ENCODE measurements around the gene GSTO2.

GSTO2 gene

DNA sequence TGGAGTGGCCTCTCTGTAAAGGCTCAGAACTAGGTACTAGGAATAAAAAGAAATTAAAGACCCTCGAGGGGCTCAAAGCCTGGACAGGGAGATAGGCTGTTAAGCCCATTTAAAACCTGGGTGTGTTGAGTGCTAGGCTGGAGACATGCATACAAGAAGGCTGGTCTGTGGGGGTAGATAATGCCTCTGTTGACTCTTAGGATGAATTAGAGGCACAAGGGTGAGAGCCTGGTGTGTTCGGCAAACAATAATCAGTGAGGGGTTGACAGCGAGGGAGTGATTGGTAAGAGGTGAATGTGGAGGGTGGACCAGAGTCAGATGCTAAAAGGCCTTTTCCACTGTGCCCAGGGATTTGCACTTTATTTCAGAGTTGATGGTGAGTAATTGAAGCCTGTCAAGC, 12.7 kb downstream of the GSTO2 start:
- DNase-seq (ENCODE audit: low read depth in 3 of 3) = no peak

DNA sequence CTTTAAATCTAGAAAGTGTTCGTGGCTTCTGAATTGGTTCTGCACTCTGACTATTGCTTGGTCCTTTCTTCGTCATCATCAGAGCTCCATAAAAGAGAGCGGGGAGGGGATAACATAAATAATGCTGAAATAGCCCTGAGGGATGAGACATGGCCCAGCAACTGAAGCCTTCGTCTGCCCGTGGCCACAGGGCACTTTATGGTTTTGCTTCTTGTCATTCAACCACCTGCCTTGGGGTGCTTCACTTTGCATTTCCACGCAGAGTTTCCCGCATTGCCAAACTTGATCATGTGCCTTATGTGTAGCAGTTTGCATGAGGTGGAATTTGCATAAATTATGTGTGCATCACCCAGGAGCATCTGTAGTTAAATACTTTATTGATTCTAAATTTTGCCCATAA, 15.9 kb downstream of the GSTO2 start:
- DNase-seq (ENCODE audit: low read depth in 3 of 3) = no peak

DNA sequence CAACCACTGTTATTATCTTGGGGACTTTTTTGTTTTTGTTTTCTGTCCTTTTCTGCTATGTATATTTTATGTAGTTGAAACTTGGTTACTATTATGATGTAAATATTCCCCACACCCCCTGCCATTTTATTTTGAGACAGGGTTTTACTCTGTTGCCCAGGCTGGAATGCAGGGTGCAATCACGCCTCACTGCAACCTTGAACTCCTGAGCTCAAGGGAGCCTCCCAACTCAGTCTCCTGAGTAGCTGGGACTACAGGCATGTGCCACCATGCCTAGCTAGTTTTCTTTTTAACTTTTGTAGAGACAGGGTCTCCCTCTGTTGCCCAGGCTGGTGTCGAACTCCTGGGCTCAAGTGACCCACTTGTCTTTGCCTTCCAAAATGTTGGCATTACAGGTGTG, 18.0 kb downstream of the GSTO2 start:
- DNase-seq (ENCODE audit: low read depth in 3 of 3) = no peak

DNA sequence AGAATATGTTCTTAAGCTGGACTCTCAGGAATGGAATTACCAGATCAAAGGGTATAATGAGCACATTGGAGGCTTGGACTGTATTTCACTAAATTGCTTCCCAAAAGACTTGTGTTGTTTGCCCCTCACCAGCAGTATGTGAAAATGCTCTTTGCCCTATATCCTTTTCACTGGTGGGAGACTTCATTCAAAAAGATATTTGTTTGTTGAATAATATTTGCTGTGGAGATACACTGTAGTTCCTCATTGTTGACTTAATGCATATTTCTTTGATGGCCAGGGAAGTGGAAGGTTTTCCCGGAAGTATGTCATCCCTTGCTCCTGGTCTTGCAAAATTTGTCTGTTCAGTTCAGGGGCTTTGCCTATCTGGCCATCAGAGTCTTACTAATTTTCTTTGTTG, 19.4 kb downstream of the GSTO2 start:
- no peak for DNase-seq (ENCODE audit: low read depth in 3 of 3)

DNA sequence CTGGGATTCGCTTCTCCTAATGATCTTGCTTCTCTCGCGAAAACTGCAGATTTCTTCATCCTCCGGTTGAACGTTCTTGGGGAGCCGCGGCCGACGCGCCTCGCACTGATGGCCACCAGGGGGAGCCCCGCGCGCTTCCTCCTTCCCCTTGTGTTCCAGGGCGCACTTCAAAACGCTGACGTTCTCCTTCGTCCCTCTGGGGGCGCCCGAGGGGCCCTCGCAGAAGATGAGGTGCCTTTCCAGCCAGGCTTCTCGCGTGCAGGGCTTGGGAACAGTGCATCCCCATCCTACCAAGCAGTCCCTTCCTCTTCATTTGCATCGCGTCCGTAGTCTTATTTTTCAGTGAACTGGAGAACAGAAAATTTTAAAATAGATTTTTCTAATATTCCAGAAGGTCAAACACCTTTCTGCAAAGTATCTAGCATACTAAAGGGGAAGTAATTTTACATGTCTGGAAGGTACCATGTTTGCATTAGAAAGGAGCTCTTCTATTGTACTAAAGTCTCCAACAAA, 22.5 kb downstream of the GSTO2 start:
- peak; percentile 75 to 82 (median 80) for DNase-seq (ENCODE audit: low read depth in 3 of 3)

DNA sequence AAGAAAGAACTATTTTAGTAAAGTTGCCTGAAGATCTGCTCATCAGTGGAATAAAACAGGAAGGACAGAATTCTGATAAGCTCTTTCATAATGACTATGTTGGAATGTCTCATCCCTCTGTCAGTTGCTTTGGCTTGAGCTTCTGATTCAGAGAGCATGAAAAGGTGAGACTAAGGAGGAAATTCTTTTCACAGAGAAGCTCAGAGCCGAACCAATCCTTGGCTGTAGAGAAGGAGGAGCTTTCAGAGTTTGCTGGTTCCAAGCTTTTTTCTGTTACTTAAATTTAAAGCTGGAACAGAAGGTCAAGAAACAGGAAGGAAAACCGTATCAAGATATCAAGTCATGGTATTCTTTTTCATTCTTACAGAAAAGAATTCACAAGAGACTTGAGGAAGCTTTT, 24.0 kb downstream of the GSTO2 start:
- no peak for DNase-seq (ENCODE audit: low read depth in 3 of 3)

DNA sequence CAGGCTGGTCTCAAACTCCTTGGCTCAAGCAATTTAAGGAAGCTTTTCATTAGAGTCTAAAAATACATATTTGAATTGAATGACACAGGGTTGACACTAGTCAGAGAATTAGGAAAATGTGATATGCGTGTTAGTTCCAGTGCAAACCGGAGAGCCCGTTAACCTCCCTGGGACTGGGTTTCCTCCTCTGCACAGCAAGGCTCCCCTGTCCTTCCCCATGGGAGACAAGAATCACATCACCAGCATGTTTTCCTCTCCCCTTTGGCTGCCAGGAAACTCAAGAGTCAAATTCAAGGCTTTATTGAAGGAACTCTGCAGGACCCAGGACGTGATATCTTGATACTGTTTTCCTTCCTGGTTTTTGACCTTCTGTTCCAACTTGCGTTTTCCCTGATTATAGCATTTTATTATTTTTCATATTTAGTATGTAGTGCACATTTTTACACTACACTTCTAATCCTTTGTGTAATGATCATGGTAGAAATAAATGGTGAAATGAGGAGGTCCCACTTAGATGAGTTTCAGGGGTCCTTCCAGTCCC, 24.9 kb downstream of the GSTO2 start:
- no peak for DNase-seq (ENCODE audit: low read depth in 3 of 3)

DNA sequence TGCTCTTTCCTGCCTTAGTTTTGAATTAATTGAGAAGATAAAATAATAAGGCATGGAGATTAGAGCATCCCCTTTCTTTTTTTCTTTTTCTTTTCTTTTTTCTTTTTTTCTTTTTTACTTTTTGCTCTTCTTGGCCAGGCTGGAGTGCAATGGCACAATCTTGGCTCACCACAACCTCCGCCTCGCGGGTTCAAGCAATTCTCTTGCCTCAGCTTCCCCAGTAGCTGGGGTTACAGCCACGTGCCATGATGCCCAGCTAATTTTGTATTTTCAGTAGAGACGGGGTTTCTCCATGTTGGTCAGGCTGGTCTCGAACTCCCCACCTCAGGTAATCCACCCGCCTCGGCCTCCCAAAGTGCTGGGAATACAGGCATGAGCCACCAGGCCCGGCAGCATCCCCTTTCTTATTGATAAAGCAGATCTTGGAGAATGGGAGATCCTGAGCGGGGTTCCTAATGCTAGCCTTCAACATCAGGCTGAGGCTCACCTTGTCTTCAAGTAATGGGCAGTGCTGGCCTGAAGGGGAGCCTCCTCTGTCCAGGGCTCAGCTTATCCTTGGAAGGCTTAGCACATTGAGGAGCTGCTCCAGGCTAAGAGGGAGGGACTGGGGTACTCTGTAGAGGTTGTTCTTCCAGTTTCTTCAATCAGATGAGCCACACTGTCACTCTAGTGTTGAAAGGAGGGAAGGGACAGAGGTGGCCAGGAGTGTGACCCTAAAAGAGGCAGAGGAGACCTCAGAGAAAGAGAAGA, 27.9 kb downstream of the GSTO2 start:
- DNase-seq (ENCODE audit: low read depth in 3 of 3) = no peak

DNA sequence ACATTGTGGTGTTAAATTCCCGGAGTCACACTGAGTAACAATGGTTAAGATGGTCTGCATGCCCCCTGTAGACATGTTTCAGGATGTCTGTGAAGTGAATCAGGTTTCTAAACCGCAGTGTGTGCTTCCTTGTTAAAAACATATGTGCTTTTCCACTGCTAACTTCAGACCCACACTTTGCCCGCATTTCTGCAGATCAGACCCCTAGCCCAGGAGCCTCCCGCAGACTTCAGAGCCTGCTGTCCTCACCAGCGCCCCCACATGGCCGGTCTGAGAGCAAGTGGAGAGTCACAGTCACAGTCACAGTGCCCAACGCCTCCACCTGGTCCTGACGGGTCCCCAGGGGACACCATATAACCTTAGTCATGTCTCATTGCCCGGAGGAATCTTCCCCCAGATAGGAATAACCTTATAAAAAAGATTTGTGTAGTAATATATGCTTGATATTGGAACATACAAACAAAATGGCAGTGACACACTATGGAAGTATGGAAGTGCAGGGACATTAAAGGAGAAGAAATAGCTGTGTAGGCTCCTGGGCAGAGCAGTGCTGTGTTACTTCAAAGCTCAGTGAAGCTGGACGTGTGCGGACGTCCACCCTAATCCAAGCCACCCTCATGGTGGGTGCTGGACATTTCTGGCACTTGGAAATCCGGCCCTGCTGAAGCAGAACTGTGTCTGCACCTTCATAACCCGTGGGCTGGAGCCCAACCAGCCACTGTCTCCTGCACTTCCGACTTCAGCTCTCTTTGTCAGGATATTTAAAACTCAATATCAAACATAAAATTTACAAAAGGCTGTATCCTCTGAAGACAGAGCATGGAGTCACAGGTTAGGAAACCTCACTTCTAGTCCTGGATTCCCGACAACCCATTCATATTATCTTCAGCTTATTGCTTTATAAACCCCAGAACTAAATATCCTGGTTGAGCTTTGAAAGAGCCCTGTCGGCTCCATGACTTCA, 29.0 kb downstream of the GSTO2 start:
- no peak for DNase-seq (ENCODE audit: low read depth in 3 of 3)

DNA sequence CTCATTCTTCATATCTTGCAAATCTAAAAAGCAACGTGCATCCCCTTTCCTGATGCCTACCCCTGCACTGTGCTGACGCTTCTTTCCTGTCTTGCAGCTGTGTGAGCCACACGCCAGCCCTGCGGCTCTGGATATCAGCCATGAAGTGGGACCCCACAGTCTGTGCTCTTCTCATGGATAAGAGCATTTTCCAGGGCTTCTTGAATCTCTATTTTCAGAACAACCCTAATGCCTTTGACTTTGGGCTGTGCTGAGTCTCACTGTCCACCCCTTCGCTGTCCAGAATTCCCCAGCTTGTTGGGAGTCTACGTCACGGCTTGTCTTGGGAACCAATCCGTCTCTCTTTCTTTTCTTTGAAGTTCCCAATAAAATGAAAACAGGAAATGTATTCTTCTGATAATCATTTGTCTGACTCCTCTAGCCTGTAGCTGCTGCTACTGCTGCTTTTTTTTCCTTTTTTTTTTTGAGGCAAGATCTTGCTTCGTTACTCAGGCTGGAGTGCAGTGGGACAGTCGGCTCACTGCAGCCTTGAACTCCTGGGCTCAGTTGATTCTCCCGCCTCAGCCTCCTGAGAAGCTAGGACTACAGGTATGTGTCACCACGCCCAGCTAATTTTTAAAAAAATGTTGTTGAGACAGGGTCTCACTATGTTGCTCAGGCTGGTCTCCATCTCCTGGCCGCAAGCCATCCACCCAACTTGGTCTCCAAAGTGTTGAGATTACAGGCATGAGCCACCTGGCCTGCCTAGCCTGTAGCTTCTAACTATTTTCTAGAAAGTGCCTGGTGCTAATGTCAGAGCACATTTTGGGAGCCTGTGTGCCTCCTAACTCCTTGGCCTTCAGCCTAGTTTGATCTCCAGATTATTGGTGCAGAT, 30.3 kb downstream of the GSTO2 start:
- no peak for DNase-seq (ENCODE audit: low read depth in 3 of 3)

DNA sequence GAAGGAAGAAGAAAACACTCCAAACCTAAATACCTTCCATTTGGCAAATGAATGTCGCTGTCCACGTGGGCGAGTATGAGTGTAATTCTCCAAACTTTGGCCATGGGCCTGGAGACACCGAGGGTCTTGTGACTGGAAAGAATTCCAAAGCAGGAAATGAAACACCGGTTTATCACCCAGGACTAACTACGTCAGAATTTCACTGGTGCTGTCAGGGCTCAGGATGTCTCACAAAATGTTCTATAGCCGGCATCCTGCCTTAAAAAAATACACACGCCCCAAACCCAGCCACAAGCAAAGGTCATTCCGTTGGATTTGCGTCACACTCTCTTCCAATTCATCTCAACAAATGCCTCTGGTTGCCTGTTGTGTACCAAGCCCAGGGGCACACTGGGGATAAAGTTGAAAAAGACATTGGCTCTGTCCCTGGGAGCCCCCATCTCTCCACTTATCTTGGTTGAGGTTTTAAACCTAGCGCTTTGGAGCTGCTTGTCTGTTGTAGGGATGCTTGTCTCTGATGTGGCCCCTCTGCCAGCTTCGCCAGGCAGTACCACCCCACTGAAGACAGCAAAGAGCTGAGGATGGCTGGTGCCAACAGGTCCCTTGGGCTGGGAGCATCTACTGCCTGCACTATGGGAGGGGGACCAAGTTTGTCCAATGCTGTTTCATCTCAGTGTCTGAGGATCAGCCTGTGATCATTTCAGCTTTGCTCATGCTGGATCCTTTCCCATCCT, 31.2 kb downstream of the GSTO2 start:
- no peak for DNase-seq (ENCODE audit: low read depth in 3 of 3)

DNA sequence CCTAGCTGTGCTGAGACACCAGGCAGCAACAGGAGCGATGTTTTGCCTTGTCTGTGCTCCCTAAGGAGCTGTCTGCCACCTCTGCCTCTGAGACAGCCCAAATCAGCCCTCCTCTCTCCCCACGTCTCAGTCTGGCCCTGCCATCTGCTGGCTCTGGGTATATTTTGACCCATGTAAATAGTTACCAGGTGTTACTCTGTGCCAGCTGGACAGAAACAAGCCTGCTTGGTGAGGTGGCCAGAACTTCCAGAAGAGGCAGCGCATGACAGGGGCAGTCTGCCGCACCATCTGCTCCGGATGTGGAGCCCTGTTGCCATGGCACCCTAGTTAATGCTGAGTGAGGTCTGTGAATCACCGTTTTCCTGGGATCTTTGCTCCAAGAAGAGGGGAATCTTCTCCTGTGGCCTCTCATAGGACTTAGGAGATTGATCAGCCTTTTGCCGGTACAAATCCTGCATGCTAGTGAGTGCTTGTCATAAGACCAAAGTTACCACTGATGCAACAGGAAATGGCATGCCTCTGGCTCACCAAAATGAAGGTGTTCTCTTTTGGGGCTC, 31.8 kb downstream of the GSTO2 start:
- no peak for DNase-seq (ENCODE audit: low read depth in 3 of 3)

DNA sequence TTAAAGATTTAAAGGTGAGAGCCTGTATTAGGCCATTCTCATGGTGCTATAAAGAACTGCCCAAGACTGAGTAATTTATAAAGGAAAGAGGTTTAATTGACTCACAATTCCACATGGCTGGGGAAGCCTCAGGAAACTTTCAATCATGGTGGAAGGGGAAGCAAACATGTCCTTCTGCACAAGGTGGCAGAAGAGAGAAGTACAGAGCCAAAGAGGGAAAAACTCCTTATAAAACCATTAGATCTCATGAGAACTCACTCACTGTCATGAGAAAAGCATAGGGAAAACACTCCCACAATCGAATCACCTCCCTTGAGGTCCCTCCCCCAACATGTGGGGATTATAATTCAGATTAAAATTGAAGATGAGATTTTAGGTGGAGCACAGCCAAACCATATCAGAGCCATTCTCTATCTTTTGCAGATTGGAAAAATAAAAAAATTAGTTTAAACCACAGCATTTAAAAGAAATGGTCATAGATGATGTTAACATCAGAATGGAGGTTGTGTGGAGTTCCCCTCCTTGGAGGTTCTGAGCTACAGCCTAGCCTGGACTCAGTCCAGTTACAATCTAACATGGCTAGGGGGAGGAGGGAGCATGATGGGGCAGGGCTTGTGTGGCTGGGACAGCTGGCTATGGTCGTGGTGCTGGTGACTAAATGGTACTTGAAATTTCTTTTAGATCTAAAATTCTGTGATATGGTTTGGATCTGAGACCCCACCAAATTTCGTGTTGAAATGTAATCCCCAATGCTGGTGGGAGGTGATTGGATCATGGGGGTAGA, 33.1 kb downstream of the GSTO2 start:
- DNase-seq (ENCODE audit: low read depth in 3 of 3) = no peak

DNA sequence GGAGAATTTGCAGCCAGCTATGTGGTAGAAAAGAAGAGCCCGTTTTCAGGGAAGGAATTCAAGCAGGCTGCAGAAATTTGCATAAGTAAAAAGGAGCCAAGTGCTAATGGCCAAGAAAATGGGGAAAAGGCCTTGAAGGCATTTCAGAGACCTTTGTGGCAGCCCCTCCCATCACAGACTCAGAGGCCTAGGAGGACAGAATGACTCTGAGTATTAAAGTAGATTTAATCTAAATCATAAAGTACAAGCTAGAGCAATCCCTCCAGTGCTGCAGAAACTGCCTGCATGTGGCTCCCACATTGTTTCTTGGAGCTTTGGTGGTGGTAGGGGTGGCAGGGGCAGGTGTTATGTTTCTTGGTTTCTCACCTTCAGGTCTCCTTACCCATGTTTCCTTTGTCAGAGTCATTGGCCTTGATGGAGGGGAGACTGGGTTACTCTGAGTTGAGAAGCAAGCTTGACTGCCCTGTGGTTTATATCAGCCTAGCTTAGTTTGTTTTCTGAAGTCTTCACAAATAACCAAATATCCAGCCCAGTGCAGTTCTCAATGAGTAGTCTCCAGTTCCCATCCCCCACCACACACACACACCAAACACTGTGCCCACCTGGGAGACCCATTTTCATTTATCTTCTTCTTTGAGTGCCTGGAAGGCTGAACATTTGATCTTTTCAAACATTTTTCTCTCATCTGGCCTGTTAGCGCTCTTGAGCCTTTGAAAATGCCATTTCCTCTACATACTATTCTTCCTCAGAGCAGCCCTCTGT, 34.8 kb downstream of the GSTO2 start:
- DNase-seq (ENCODE audit: low read depth in 3 of 3) = no peak

DNA sequence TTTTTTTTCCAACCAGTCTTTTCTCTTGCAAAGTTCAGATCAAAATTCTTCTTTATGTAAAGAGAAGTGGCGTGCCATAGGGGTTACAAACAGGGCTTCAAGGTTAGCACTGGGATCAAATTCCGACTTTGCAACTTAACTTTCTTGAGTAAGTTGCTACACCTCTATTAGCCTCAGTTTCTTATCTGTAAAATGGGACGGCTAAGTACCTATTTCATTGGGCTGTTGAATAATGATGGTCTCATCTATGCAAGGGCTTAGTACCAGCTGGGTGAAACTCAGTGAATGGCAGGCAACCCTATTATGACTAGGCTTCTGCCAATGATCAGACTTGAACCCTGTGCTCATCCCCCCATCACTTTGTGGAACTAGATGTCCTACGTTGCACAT, 35.4 kb downstream of the GSTO2 start:
- DNase-seq (ENCODE audit: low read depth in 3 of 3) = no peak

DNA sequence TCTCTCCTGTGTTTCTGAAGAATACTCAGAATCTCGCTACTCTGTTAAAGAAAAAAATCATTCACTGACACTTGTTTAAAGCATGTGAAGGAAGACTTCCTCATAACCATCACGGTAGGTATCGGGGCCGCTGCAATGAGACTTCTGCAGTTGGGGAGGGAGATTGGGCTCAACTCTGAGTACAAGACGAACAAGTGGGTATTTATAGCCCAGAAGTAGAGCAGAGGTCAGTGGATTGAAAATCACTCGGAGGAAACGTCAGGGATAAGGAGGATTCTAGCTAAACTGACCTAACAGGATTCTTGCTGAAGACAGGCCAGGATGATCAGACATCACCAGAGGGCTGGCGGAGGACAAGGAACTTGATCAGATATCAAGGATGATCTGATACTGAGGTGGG, 35.9 kb downstream of the GSTO2 start:
- DNase-seq (ENCODE audit: low read depth in 3 of 3) = no peak

DNA sequence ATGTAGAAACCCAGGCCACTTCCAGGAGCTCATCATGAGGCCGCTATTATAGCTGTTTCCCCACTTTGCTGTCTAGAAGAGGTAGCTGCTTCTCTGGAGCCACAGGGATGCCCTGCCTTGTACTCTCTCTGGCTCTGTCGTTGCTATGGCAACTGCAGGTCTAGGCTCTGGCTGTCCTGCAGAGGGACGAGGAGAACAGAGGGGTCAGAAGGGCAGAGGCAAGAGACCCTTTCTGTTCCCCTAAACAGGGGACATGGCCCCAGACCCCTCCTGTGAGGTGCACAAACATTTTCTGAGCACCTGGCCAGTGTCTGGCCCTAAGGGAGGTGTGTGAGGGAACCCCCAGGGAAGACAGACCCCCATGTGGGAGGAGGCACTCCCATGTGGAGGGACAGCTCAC, 37.9 kb downstream of the GSTO2 start:
- no peak for DNase-seq (ENCODE audit: low read depth in 3 of 3)

DNA sequence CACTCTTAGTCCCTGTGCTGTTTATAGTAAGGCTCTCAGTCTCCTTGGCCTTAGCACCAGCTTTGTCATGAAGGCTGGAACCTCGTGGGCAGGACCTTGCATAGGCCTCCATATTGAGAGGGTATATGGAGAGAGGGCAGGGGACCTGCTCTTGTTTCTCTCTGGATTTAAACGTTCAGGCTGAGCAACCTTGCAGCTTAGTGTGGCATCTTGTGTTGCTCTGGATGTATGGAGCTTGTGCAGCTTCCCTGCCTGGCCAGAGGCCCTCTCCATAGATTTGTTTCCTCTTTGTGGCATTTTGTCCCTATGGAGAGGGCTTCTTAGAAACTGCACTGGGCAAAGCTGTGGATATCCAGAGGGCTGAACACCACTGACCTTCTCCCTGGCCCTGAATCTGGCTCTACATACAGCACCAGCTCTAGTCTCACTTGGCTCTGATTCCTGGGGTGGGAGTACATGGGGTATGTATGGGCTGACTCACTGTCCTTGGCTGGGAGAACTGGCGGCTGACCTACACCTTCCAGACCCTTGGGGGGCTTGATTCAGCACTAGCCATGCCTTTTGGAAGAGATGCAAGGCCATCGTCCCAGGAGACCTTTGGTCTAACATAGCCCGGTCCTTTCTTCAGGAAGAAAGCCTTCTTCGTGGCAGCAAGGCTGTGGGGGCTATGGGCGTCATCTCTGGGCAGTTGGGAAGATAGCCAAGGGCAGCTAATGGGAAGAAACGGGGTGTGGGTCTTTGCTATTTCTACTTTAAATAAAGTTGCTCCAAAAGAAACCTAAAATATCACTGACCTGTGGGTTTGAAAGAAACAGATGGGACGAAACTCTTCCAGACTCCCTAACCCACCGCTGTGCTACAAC, 38.8 kb downstream of the GSTO2 start:
- no peak for DNase-seq (ENCODE audit: low read depth in 3 of 3)
